ENCODE measurements around the gene S100A1.
A peak's percentile ranks its signal among the peaks of the same experiment; 100 is the strongest.

S100A1 gene

GRCh38 chr1:153610811-153611301, 17.4 kb upstream of the S100A1 start:
- DNase-seq, result no peak

GRCh38 chr1:153611356-153611755, 16.9 kb upstream of the S100A1 start:
- DNase-seq, result no peak

- DNase-seq, result no peak
These were observed 16.0 kb upstream of the S100A1 start for GRCh38 chr1:153612111-153612754.

- no peak for DNase-seq
These were observed 15.4 kb upstream of the S100A1 start, which contains the start of gene S100A16 for GRCh38 chr1:153612755-153613331. TSS of gene S100A16 (minus strand) at chr1:153613137. CDS start at chr1:153608151, 4,986 bp downstream.

GRCh38 chr1:153613406-153613805, 14.8 kb upstream of the S100A1 start:
- DNase-seq, result no peak

- no peak for DNase-seq
These were observed 13.9 kb upstream of the S100A1 start for GRCh38 chr1:153614189-153614900.

- no peak for DNase-seq
These were observed 13.3 kb upstream of the S100A1 start for GRCh38 chr1:153614906-153615305.

- no peak for DNase-seq
These were observed 12.8 kb upstream of the S100A1 start for GRCh38 chr1:153615406-153615805.

- DNase-seq, result no peak
These were observed 11.9 kb upstream of the S100A1 start, which contains the start of gene S100A14 for GRCh38 chr1:153616144-153616916. TSS of gene S100A14 (minus strand) at chr1:153616325. CDS start at chr1:153615858, 467 bp downstream.

- no peak for DNase-seq
These were observed 11.3 kb upstream of the S100A1 start for GRCh38 chr1:153616917-153617311.

- peak in 1 of 2 donors; percentile 67 for DNase-seq
These were observed 10.6 kb upstream of the S100A1 start for GRCh38 chr1:153617663-153618062.

- DNase-seq, result no peak
These were observed 9.1 kb upstream of the S100A1 start for GRCh38 chr1:153619171-153619570.

- no peak for DNase-seq
These were observed 5.1 kb upstream of the S100A1 start for GRCh38 chr1:153623101-153623500.

- no peak for DNase-seq
These were observed 3.1 kb upstream of the S100A1 start for GRCh38 chr1:153624965-153625611.

- no peak for DNase-seq
These were observed 1.7 kb upstream of the S100A1 start for GRCh38 chr1:153626477-153626903.

- no peak for DNase-seq
These were observed 1.1 kb upstream of the S100A1 start, which contains the start of gene S100A13 for GRCh38 chr1:153626904-153627714. TSS of gene S100A13 (minus strand) at chr1:153627505. CDS start at chr1:153626472, 1,033 bp downstream.

- DNase-seq, result no peak
These were observed 556 bp downstream of the S100A1 start for GRCh38 chr1:153628638-153629342.

GRCh38 chr1:153629343-153629665, 1.1 kb downstream of the S100A1 start:
- no peak for DNase-seq

- no peak for DNase-seq
These were observed 1.7 kb downstream of the S100A1 start for GRCh38 chr1:153629971-153630370.

GRCh38 chr1:153630384-153630783, 2.1 kb downstream of the S100A1 start:
- no peak for DNase-seq
